Muscle layer of duodenum (tissue), 2 donors: ENCODE data around the gene OR5A1.

ENCODE experiments used
- H3K27ac ChIP-seq: one replicate; pipeline ENCODE4 v1.7.0; 2013; ENCODE audit warnings: mild to moderate bottlenecking, low read length
- H3K27me3 ChIP-seq: one replicate; pipeline ENCODE4 v1.7.0; 2013; ENCODE audit warnings: low read depth, mild to moderate bottlenecking, control low read depth, low read length
- H3K36me3 ChIP-seq, 2 donors: one replicate each; pipeline ENCODE4 v1.7.0; 2013; ENCODE audit warnings: low read length in 2 of 2, control low read depth in 1 of 2, mild to moderate bottlenecking in 1 of 2; ENCODE audit not compliant: insufficient read depth in 2 of 2, control insufficient read depth in 1 of 2
- H3K4me1 ChIP-seq, 2 donors: one replicate each; pipeline ENCODE4 v1.7.0; 2013; ENCODE audit warnings: low read length in 2 of 2, mild to moderate bottlenecking in 2 of 2, control low read depth in 1 of 2, moderate library complexity in 1 of 2; ENCODE audit not compliant: insufficient read depth in 2 of 2, control insufficient read depth in 1 of 2
- H3K4me3 ChIP-seq, 2 donors: one replicate each; pipeline ENCODE4 v1.7.0; 2013; ENCODE audit warnings: low read length in 2 of 2, low read depth in 1 of 2, mild to moderate bottlenecking in 1 of 2
- H3K9me3 ChIP-seq, 2 donors: one replicate each; pipeline ENCODE4 v1.7.0; 2013; ENCODE audit warnings: low read length in 2 of 2, control low read depth in 1 of 2, mild to moderate bottlenecking in 1 of 2; ENCODE audit not compliant: control insufficient read depth in 1 of 2
- donor health status: healthy.

Gene OR5A1

DNA sequence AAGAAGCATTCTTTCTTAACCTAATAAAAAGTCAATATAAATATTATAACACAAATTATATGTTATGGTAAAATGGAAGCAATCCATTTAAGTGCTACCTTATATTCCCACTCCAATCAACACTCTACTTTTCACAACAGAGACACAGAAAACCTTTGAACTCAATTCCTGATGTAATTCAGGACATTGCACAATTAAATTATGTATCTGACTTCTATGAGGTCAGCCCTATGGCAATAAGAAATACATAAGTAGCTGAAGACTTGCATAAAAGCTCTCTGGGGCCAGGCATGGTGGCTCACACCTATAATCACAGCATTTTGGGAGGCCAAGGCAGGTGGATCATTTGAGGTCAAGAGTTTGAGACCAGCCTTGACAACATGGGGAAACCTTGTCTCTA is 43.6 kb downstream of the OR5A1 start:
- Histone ChIP-seq H3K27ac (no peak overlapping the region), H3K4me1 (no peaks in the 10 kb centered on the region), H3K27me3 (no peaks in the 10 kb centered on the region), H3K4me3 (no peak overlapping the region), H3K9me3 (no peaks in the 10 kb centered on the region), H3K36me3 (no peaks in the 10 kb centered on the region)

DNA sequence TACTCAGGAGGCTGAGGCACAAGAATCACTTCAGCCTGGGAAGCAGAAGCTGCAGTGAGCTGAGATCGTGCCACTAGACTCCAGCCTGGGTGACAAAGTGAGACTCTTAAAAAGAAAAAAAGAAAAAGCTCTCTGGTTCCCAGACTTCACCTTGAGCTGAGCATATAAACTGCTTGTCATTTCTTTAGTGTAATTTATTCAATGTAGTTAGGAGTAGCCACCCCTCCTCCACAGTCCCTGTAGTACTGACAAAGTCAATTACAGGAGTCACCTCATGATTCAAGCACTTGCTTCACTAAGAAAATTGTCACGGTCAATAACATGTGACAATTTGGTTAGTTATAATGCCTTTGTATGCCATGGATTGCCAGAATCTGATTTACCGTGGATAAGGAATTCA is 44.1 kb downstream of the OR5A1 start:
- H3K4me3 ChIP-seq = no peak overlapping the region
- no peak overlapping the region for H3K27ac ChIP-seq
- H3K9me3 ChIP-seq = no peaks in the 10 kb centered on the region
- H3K27me3 ChIP-seq = no peaks in the 10 kb centered on the region
- no peaks in the 10 kb centered on the region for H3K36me3 ChIP-seq
- H3K4me1 ChIP-seq = no peaks in the 10 kb centered on the region
